ENCODE results near the gene KIFC3.

DNA sequence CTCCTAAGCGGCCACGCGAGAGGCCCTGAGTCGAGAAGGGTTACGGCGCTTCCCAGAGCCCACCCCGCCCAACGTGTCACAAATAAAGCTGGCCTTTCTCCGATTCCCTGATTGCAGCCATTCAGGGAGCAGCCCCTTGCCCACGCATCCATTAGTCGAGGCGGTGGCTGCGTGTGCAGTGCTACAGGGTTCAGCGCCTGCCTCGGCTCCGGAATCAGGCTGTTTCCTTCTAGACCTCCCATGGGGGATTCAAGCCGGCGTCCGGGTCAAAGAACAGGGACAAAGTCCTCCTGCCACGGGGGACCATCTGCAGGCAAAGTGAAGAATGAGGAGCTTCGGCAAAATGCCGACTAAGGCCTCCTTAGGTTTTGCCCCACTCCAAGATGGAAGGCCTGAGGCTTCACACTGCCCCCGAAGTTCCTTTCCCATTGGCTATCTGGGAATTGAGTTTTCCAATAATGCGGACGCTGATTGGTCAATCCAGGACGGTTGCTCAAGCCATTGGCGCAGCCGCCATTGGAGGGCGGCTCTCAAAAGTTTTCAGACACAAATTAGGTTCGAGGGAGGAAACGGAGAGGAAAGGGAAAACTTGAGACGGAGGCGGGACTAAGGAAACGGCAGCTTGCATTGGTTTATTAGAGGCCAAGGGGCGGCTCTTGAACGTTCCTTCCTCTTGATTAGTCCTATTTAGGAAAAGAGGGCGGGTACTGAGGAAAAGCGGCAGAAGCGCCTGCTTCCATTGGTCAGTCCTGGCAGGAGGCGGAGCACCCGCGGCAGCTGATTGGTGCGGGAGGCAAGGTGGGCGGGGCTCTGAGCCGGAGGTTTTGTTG is 67.2 kb downstream of the KIFC3 start:
- no peak for TF ChIP-seq CTCF (IDR thresholded peaks at IDR 0.05; ENCODE audit: low read length)
- no peak for TF ChIP-seq EZH2 (optimal IDR thresholded peaks at IDR 0.05; ENCODE audit: low read depth, low read length)
- no peak for TF ChIP-seq EZH2phosphoT487 (IDR thresholded peaks at IDR 0.05; ENCODE audit: low read length)
